GM12878 (cell line): Measurements from ENCODE around the gene HSD17B10. TPM values are rescaled to one million over a fixed set of nuclear protein-coding genes. Genes with fewer than 3 reads are reported as not detected.
A peak's percentile ranks its signal among the peaks of the same experiment; 100 is the strongest.

Experiments
- ATAC-seq: fragments of 200-7000 bp; cut with Tn5 transposase; 3 replicates; pipeline ENCODE4 v1.9.1; 2020; ENCODE audit warnings: mild to moderate bottlenecking, moderate library complexity
- BruUV-seq: library from RNA; stranded (reverse); fragments of 400-500 nt; replicated peaks from 2 replicates; lab custom pipeline; 2021; lab: Mats Ljungman, UMichigan
- CTCF ChIA-PET: fragments of 300-600 bp; sonication (Branson Sonifier 250); formaldehyde crosslinking; extraction: SDS; loops from one replicate; lab custom pipeline; 2021; ENCODE audit warnings: inconsistent platforms; lab: Yijun Ruan, JAX
- POLR2A ChIA-PET: fragments of 350-600 bp; formaldehyde crosslinking; extraction: SDS; loops from one replicate; lab custom pipeline; 2021; ENCODE audit warnings: inconsistent platforms; lab: Charles Lee
- RAD21 ChIA-PET: fragments of 300-600 bp; sonication (Branson Sonifier 250); formaldehyde crosslinking; loops from one replicate; lab custom pipeline; 2023; ENCODE audit warnings: antibody characterized with exemption; ENCODE audit not compliant: unreplicated experiment; lab: Charles Lee
- SMC1A ChIA-PET: fragments of 300-600 bp; sonication (Branson Sonifier 250); formaldehyde crosslinking; loops from one replicate; lab custom pipeline; 2023; ENCODE audit not compliant: unreplicated experiment, uncharacterized antibody; lab: Charles Lee
- DNase-seq: peaks from one replicate; pipeline ENCODE4 v3.0.0-alpha.2; 2011; ENCODE audit warnings: low read depth, low spot score
- FAIRE-seq: peaks from 3 replicates; lab custom pipeline; 2011; peaks lifted over from hg19 to GRCh38; lab: Jason Lieb, UNC
- H2AFZ ChIP-seq: 2 replicates; pipeline ENCODE4 v1.6.0; 2011; ENCODE audit warnings: low read depth, low read length, control low read depth; ENCODE audit not compliant: control insufficient read depth
- H3K27ac ChIP-seq: 2 replicates; pipeline ENCODE4 v1.5.1; 2011; ENCODE audit warnings: control low read depth; ENCODE audit not compliant: control insufficient read depth, insufficient read depth
- H3K27me3 ChIP-seq, 2 experiments: replicated peaks in 1 of 2; 2 replicates each; pipeline versions ENCODE4 v1.6.0 to v1.6.1; 2011; ENCODE audit warnings: low read length in 1 of 2; ENCODE audit not compliant: control insufficient read depth in 2 of 2, insufficient read depth in 2 of 2
- H3K36me3 ChIP-seq, 2 experiments: 2 replicates each; pipeline ENCODE4 v1.5.1; 2011; ENCODE audit warnings: low read length in 1 of 2; ENCODE audit not compliant: control insufficient read depth in 2 of 2, insufficient read depth in 2 of 2
- H3K4me1 ChIP-seq: 2 replicates; pipeline ENCODE4 v1.6.1; 2011; ENCODE audit warnings: mild to moderate bottlenecking, low read length, moderate library complexity, mixed read lengths; ENCODE audit not compliant: control insufficient read depth, insufficient read depth
- H3K4me2 ChIP-seq: 2 replicates; pipeline ENCODE4 v1.6.0; 2011; ENCODE audit warnings: control low read depth; ENCODE audit not compliant: control insufficient read depth, insufficient read depth
- H3K4me3 ChIP-seq: fragments of 200-600 bp; sonication (generic); 2 replicates; pipeline ENCODE4 v1.5.1; 2016
- H3K79me2 ChIP-seq: 2 replicates; pipeline ENCODE4 v1.6.0; 2011; ENCODE audit warnings: low read length; ENCODE audit not compliant: control insufficient read depth, insufficient read depth
- H3K9ac ChIP-seq: 2 replicates; pipeline ENCODE4 v1.8.0; 2011; ENCODE audit warnings: low read length, control low read depth, mixed read lengths; ENCODE audit not compliant: control insufficient read depth, insufficient read depth
- H3K9me3 ChIP-seq: replicated peaks from 3 replicates; pipeline ENCODE4 v1.5.1; 2011; ENCODE audit warnings: mild to moderate bottlenecking, low read length; ENCODE audit not compliant: control insufficient read depth, insufficient read depth
- H4K20me1 ChIP-seq: 2 replicates; pipeline ENCODE4 v1.6.0; 2011; ENCODE audit not compliant: control insufficient read depth, insufficient read depth
- BACH1 ChIP-seq: fragments of 450-650 bp; IDR thresholded peaks from 2 replicates; pipeline ENCODE4 v1.6.1; 2017; ENCODE audit warnings: mild to moderate bottlenecking, borderline replicate concordance
- DPF2 ChIP-seq: fragments of 450-650 bp; IDR thresholded peaks from 2 replicates; pipeline ENCODE4 v1.6.1; 2017; ENCODE audit warnings: mild to moderate bottlenecking
- EED ChIP-seq: sonication (generic); IDR thresholded peaks from 2 replicates; pipeline ENCODE4 v1.6.1; 2016; ENCODE audit warnings: antibody characterized with exemption, low read depth
- EZH2 ChIP-seq: IDR thresholded peaks from 2 replicates; pipeline ENCODE4 v1.6.1; 2012; ENCODE audit warnings: low read depth, mild to moderate bottlenecking, control low read depth, inconsistent platforms, low read length, borderline replicate concordance; ENCODE audit not compliant: control insufficient read depth
- GATAD2B ChIP-seq: fragments of 450-650 bp; conservative IDR thresholded peaks from 2 replicates; pipeline ENCODE4 v1.6.1; 2017; ENCODE audit warnings: low read depth, mild to moderate bottlenecking, moderate library complexity
- MTA3 ChIP-seq: IDR thresholded peaks from 2 replicates; pipeline ENCODE4 v1.6.1; 2012; ENCODE audit warnings: low read length, inconsistent platforms, borderline replicate concordance
- MXI1 ChIP-seq: fragments of 150-350 bp; IDR thresholded peaks from 2 replicates; pipeline ENCODE4 v1.6.1; 2011; ENCODE audit warnings: low read depth, mild to moderate bottlenecking, inconsistent platforms, low read length, improper control_type of control experiment
- MYC ChIP-seq: IDR thresholded peaks from 2 replicates; pipeline ENCODE4 v1.6.1; 2011; ENCODE audit warnings: mild to moderate bottlenecking, low read length, moderate library complexity, inconsistent platforms; ENCODE audit not compliant: insufficient read depth, insufficient replicate concordance, insufficient read length, severe bottlenecking
- NR2C1 ChIP-seq: fragments of 450-650 bp; IDR thresholded peaks from 2 replicates; pipeline ENCODE4 v1.6.1; 2017; ENCODE audit warnings: antibody characterized with exemption, mild to moderate bottlenecking, moderate library complexity
- NR2C2 ChIP-seq: IDR thresholded peaks from 2 replicates; pipeline ENCODE4 v1.6.1; 2011; ENCODE audit warnings: borderline replicate concordance, low read depth; ENCODE audit not compliant: control insufficient read depth, insufficient read length
- PBX3 ChIP-seq: IDR thresholded peaks from 2 replicates; pipeline ENCODE4 v1.6.1; 2011; ENCODE audit warnings: mild to moderate bottlenecking, low read depth, low read length, moderate library complexity; ENCODE audit not compliant: insufficient replicate concordance
- POLR2AphosphoS5 ChIP-seq: IDR thresholded peaks from 2 replicates; pipeline ENCODE4 v1.6.1; 2011; ENCODE audit warnings: mild to moderate bottlenecking, low read length, inconsistent platforms
- RUNX3 ChIP-seq: IDR thresholded peaks from 2 replicates; pipeline ENCODE4 v1.6.1; 2012; ENCODE audit warnings: low read length, inconsistent platforms
- SP1 ChIP-seq: IDR thresholded peaks from one replicate; pipeline ENCODE4 v1.6.1; 2011; ENCODE audit warnings: low read depth, low read length
- STAT1 ChIP-seq: fragments of 450-650 bp; conservative IDR thresholded peaks from 2 replicates; pipeline ENCODE4 v1.6.1; 2014; ENCODE audit warnings: antibody characterized with exemption, mild to moderate bottlenecking
- TARDBP ChIP-seq: IDR thresholded peaks from 2 replicates; pipeline ENCODE4 v1.6.1; 2016; ENCODE audit warnings: borderline replicate concordance
- ZNF207 ChIP-seq: fragments of 450-650 bp; IDR thresholded peaks from 2 replicates; pipeline ENCODE4 v1.6.1; 2014; ENCODE audit warnings: antibody characterized with exemption, mild to moderate bottlenecking, borderline replicate concordance
- WGBS: methylation state at CpG from one replicate; pipeline ENCODE4 v1.1.6; 2016; ENCODE audit warnings: low lambda C conversion rate; ENCODE audit not compliant: insufficient replicate concordance, insufficient coverage; ENCODE audit errors: missing lambda C conversion rate; 5-methylcytosine and 5-hydroxymethylcytosine counted together
- in situ Hi-C: fragments of 300-500 bp; cut with MboI; formaldehyde crosslinking; loops from 9 replicates; pipeline ENCODE4 v1.14.3; 2018; ENCODE audit warnings: mixed read lengths
- intact Hi-C: fragments of 100-400 bp; cut with micrococcal nuclease; formaldehyde crosslinking; loops from one replicate; pipeline ENCODE4 v1.14.2; 2022; ENCODE audit not compliant: unreplicated experiment
- polyA plus RNA-seq, 11 experiments: library from polyadenylated mRNA; depleted of rRNA in 4 of 11; unstranded in 6 of 11; stranded (reverse) in 5 of 11; fragments of >200 nt; fragmentation: Nextera tagmentation in 4 of 11; fragmentation: Illumina TruSeq in 1 of 11; extraction: Ambion mirVana in 4 of 11; extraction: Trizol in 1 of 11; gene quantifications; 1 replicate in 1 of 11; 2 replicates in 10 of 11; pipeline versions ENCODE4 v1.2.1 to v1.2.3, GENCODE V29; 2011 to 2016; ENCODE audit warnings: inconsistent platforms in 2 of 11, missing spikeins in 2 of 11, low read depth in 1 of 11
- total RNA-seq, 4 experiments: library from RNA; depleted of rRNA in 3 of 4; stranded (reverse); fragments of >200 nt in 3 of 4; fragmentation: Illumina TruSeq in 1 of 4; extraction: Trizol in 1 of 4; gene quantifications; 2 replicates each; pipeline versions ENCODE4 v1.2.1 to v1.2.3, GENCODE V29; 2013 to 2021
- TF ChIP-seq, protein P1 (sequence below): IDR thresholded peaks from 2 replicates; pipeline ENCODE4 v1.6.1; 2011; ENCODE audit warnings: low read depth, low read length, improper control_type of control experiment, borderline replicate concordance
- TF ChIP-seq, protein P2 (sequence below): fragments of 450-650 bp; IDR thresholded peaks from 2 replicates; pipeline ENCODE4 v1.6.1; 2017; ENCODE audit warnings: low read depth, mild to moderate bottlenecking, moderate library complexity

Gene HSD17B10
- total and polyA plus RNA-seq, 10 of the 15 experiments (the other 5 are each of a cell fraction or from before 2014, with no cell fraction given) = 43.7 to 313 (median 187) TPM

DNA sequence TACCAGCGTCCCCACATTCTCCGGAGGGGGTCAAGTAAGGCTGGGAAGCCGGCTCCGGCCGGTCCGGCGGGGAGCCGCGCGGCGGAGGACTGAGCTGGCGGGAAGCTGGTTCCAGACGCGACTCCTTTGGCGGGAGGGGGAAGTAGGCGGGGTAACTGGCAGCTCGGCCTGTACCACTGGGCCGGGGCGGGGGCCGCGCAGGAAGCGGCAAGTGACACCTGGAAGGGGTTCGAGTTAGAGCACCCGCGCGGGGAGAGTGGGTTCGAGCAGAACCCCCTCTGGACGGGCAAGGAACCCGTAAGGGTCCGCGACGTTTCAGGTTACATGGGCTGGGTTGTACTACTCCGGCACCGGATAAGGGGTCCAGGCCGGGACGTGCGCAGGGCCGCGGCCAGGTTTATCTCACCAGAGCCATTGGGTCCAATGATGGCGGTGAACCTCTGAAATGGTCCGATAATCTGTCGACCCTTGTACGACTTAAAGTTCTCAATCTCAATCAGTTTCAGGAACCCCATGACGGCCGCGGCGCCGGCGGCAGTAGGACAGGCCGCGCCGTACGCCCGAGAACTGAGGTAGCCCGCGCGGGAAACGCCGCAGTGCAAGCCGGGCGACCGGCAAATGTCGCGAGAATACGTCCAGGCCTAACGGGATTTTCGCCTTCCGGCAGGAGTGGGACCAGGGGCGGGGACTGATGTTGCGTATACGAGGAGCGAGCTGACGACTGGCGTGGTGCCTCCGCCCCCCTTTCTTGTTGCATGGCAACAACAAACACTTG is 11.9 kb downstream of the HSD17B10 start, which contains the start of gene SMC1A (continued):
- TF ChIP-seq, protein P1, sequence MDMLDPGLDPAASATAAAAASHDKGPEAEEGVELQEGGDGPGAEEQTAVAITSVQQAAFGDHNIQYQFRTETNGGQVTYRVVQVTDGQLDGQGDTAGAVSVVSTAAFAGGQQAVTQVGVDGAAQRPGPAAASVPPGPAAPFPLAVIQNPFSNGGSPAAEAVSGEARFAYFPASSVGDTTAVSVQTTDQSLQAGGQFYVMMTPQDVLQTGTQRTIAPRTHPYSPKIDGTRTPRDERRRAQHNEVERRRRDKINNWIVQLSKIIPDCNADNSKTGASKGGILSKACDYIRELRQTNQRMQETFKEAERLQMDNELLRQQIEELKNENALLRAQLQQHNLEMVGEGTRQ = no peak
- TF ChIP-seq BACH1 = peak; percentile 53; the same call in 1 of the 2 replicates
- TF ChIP-seq ZNF207 = peak; percentile 78; the same call in 1 of the 2 replicates
- TF ChIP-seq PBX3 = no peak
- no peak for TF ChIP-seq EZH2
- peak; percentile 62 for TF ChIP-seq DPF2

GRCh38 chrX:53421772-53422085 is 12.4 kb downstream of the HSD17B10 start:
- in situ Hi-C loops (no loop called here), intact Hi-C loops (loop anchor here (1.0 to 5.0 kb wide), 2 partner anchors 13 to 199 kb away; partner anchors contain the start of gene HSD17B10)
- no TSS peak for BruUV-seq
- Histone ChIP-seq H2AFZ (peak overlapping the region; percentile 75), H3K4me3 (peak overlapping the region; percentile 80), H3K9me3 (no peaks in the 10 kb centered on the region), H3K36me3 (peaks cover 0 to 3% of the 10 kb centered on the region in 2 experiments; a peak in 1 of 4 replicates), H3K27ac (peak overlapping the region; percentile 98), H3K27me3 (no peaks in the 10 kb centered on the region), H3K79me2 (peaks cover 51% of the 10 kb centered on the region), H3K4me1 (peaks cover 6% of the 10 kb centered on the region), H3K9ac (peak overlapping the region; percentile 99), H4K20me1 (no peaks in the 10 kb centered on the region; the same call in 1 of the 2 replicates), H3K4me2 (peak overlapping the region; percentile 100)
- ChIA-PET RAD21 (interaction anchor here (1.6 to 2.8 kb wide), 3 partner anchors 12 to 197 kb away, joined by 5 to 11 read pairs (median 6); partner anchors contain the start of gene KDM5C), SMC1A (interaction anchor here (1.9 to 2.3 kb wide), 3 partner anchors 9 to 109 kb away, joined by 7 to 10 read pairs (median 8); no protein-coding TSS in a partner anchor), CTCF (interaction anchor here (1.5 to 7.5 kb wide), 4 partner anchors 14 to 105 kb away, joined by 5 to 48 read pairs (median 10); partner anchors contain the start of gene HSD17B10), POLR2A (interaction anchor here (0.8 to 2.7 kb wide), 6 partner anchors 11 to 196 kb away, joined by 3 to 10 read pairs (median 4); partner anchors contain the start of gene KDM5C)
- ATAC-seq (peak; percentile 49), DNase-seq (no peak), FAIRE-seq (no peak)
- under 1% methylated on average over 15 of the region's 15 CpGs for WGBS
- no peak for TF ChIP-seq MTA3
- TF ChIP-seq EED = no peak
- TF ChIP-seq GATAD2B = no peak
- TF ChIP-seq MYC = no peak
- no peak for TF ChIP-seq NR2C1
- TF ChIP-seq TARDBP = no peak
- TF ChIP-seq POLR2AphosphoS5 = no peak
- peak; percentile 34; the same call in 1 of the 2 replicates for TF ChIP-seq MXI1
- TF ChIP-seq, protein P2, sequence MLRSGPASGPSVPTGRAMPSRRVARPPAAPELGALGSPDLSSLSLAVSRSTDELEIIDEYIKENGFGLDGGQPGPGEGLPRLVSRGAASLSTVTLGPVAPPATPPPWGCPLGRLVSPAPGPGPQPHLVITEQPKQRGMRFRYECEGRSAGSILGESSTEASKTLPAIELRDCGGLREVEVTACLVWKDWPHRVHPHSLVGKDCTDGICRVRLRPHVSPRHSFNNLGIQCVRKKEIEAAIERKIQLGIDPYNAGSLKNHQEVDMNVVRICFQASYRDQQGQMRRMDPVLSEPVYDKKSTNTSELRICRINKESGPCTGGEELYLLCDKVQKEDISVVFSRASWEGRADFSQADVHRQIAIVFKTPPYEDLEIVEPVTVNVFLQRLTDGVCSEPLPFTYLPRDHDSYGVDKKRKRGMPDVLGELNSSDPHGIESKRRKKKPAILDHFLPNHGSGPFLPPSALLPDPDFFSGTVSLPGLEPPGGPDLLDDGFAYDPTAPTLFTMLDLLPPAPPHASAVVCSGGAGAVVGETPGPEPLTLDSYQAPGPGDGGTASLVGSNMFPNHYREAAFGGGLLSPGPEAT = no peak
- no peak for TF ChIP-seq NR2C2
- no peak for TF ChIP-seq STAT1
- TF ChIP-seq RUNX3 = 0 out of 2 replicates have a peak, but pooled peaks have one; percentile 2
- TF ChIP-seq SP1 = no peak
